Activated CD4-positive, alpha-beta T cell treated with anti-CD3 and anti-CD28 coated beads, Interleukin-2, amount 50 U/mL, for 24 hours (primary cell): Measurements from ENCODE around the gene USP40.

Source experiments
- DNase-seq, 2 donors: peaks; one replicate each; pipeline ENCODE4 v3.0.0-alpha.2; 2020; ENCODE audit warnings: low read depth in 1 of 2, low spot score in 1 of 2

The USP40 gene

DNA sequence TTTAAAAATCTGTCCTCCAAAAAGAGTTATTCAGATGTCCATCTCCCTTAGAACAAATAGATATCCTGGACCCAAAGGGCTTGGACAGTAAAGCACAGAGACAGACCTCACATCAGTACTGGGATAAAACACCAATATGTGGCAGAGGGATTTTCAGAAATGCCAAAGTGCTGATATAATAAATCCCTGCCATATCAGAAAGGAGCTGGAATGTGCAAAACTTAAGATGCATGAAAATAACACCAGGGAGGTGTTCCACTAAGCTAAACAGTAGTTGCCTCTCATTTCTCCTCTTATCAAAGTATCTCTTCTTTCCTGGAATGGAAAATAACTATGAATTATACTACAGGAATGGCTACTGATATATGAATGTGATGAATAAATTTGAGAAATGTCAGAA, 13.2 kb downstream of the USP40 start:
- no peak for DNase-seq

DNA sequence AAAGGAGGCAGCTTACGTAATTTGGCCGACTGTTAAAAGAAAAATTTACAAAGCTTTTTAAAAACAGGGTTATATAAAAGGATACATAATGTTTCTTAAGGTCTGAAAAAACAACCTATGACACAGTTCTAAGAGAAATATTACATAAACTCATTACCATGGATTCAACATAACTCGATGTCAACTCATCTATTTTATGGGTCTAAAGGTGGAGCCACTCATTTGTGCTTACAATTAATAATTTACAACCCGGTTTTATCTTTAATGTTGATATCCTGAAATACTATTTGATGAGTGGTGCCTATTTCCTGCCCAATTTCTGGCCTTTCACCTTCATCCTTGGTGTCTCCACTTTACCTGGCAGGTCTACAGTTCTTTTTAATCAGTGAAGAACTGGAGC, 15.1 kb downstream of the USP40 start:
- DNase-seq, result no peak

DNA sequence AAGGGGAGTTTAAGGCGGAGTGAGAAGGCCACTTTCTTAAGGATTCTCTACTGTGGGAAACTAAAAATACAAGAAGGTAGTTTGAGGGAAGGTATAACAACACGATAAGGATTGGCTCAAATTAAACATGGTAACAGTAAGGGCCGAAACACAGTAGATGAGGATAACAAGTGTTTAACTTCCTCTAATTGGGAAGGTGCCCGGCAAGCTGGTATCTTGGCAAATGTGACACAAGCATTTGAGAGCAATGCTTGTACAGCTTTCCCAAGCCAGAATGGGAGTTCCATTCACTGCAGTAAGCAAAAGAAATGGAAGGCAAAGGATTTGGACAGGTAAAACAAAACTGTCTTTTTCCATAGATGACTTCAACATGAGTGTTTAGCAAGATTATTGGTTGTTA, 19.8 kb downstream of the USP40 start:
- no peak for DNase-seq

DNA sequence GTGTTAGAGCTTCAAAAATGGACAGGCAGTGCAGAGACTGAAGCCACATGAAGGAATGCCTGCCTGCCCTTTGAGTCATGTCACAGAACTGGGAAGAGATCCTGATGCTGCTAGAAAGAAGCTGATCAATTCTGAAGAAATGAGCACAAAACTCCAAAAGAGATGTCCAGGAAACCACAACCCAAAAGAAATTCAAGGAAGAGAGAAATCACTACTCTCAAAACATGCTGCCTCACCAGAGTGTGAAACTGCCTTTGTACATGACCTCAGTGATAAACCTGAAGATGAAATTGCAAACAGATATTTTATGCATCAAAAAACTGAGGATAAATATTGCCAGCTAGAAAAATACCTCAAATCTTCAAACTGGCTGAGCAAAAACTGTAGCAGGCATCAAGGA, 20.5 kb downstream of the USP40 start:
- no peak for DNase-seq

DNA sequence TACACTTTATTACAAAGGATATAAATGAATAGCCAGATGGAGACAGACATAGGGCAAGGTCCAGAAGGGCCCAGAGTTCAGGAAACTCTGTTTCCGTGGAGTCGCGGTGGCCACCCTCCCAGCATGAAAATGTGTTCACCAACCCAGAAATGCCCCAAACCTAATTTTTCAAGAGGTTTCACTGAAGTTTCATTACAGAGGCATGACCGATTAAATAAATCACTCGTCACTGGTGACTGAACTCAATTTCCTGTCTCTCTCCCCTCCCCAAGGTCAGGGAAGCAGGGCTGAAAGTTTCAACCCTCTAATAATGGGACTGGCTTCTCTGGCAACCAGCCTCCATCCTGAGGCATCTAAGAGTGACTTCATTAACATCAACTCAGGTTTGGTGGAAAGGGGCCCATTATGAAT, 22.4 kb downstream of the USP40 start:
- no peak for DNase-seq

DNA sequence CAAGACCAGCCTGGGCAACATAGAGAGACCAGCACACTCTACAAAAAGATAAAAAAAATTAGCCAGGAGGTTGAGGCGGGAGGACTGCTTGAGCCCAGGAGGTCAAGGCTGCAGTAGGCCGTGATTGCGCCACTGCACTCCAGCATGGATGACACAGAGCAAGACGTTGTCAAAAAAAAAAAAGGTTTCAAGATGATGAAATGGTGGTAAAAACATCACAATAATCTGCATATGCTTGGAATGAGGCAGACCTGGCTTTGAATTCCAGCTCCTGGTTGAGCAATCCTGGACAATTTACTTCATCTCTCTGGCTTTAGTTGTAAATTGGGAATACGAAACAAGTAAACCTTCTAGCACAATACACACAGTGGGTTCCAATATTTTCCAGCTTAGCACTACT, 24.1 kb downstream of the USP40 start:
- DNase-seq, result no peak

DNA sequence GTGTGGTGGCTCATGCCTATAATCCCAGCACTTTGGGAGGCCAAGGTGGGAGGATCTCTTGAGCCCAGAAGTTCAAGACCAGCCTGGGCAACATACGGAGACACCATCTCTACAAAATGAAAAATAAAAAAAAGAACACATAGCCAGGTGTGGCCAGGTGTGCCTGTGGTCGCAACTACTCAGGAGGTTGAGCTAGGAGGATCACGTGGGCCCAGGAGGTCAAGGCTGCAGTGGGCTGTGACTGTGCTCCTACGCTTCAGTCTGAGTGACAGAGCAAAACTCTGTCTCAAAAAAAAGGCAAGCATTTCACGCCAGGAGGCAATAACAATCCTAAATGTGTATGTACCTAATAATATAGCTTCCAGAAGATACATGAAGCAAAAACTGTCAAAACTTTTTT, 27.8 kb downstream of the USP40 start:
- DNase-seq, result no peak

DNA sequence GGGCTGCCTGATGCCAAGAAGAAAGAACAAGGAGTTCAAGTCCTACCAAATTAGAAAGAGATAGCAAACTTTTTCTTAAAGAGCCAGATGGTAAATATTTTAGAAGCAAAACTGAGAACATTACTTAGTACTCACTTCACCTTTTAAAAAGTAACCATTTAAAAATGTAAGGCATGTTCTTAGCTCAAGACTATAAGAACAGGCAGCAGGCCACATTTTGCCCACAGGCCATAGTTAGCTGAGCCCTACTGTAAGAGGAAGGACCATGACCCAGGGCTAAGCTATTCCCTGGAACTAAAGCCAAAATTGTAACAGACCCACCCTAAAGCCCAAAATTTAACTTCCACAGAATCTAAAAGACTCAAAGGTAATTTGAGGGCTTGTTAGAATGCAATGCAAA, 31.3 kb downstream of the USP40 start:
- DNase-seq, result no peak

DNA sequence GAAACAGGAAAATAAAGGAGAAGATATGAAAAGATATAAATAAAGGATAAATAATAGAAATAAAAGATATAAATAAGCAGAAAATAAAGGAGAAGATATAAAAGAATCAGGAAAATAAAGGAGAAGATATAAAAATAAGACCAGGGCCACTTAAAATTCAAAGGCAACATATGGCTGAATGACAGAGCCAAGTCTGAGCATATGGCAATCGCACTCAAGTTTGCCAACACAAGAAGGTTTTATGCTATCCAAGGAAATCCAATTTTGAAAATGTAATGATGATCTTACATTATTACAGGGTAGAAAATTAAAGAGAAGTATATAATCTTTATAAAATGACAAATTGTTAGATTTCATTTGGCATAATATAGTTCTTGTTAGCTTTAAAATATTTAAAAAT, 33.6 kb downstream of the USP40 start:
- DNase-seq, result no peak

DNA sequence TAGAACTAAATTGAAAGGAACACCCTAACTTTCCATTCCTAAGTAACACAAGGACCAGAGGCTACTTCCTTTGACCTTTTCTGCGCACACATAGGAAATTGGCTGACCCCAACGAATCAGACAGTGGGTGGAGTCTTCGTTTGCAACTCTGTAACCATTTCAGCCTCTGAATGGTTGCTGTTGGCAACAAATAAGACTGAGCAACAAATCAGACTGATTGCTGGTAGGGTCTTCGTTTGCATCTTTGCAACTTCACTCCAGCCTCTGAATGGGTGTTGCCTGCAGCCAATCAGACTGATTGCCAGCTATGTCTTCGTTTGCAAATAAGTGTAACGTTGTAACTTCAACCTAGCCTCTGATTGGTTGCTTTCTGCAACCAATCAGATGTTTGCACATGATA, 34.6 kb downstream of the USP40 start:
- DNase-seq, result no peak

DNA sequence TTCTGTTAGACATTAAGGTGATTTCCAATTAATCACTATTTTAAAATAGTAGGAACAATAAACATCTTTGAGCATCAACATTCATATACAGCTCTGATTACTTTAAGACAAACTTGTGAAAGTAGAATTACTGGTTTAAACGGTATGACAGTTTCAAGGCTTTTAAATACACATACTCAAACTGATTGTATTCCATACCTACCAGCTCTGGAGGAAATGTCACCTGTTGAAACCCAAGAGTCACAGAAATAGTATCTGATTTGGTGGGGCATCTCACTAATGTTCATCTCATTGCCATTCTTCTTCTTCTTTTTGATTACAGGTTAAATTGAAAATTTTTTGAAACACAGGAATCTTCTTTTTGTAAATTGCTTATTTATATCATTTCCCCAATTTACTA, 36.2 kb downstream of the USP40 start:
- no peak for DNase-seq

DNA sequence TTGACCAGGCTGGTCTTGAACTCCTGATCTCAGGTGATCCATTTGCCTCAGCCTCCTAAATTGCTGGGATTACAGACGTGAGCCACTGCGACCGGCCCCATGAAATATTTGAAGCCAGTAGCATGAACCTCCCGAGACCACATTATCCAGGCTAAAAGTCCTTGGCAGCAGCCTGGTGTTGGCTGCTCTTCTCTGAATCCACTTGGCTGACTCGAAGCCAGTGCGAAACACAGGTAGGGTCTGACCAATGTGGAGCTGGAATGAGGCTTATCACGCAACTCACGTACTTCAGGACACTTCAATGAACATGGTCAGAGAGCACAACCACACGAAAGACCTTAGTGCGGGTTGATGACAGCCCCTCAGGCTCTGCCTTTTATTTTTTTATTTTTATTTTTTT, 38.4 kb downstream of the USP40 start:
- no peak for DNase-seq

DNA sequence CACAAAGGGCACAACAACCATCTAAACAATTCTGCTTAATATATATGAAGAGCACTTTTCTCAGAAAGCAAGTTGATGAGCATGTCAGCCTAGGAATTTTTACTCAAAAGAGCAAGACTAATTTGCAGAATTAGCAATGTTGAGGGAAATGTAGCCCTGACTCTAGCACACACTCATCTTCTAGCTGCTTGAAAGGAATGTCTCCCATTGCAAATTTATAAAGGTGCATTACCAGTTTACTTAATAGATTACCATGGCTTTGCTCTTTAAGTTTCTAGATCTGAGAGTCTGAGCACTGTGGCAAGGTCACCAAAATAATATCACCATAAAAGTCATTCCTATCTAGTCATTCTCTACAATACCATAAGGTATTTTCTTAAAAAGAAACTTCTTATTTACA, 40.8 kb downstream of the USP40 start:
- DNase-seq, result no peak

DNA sequence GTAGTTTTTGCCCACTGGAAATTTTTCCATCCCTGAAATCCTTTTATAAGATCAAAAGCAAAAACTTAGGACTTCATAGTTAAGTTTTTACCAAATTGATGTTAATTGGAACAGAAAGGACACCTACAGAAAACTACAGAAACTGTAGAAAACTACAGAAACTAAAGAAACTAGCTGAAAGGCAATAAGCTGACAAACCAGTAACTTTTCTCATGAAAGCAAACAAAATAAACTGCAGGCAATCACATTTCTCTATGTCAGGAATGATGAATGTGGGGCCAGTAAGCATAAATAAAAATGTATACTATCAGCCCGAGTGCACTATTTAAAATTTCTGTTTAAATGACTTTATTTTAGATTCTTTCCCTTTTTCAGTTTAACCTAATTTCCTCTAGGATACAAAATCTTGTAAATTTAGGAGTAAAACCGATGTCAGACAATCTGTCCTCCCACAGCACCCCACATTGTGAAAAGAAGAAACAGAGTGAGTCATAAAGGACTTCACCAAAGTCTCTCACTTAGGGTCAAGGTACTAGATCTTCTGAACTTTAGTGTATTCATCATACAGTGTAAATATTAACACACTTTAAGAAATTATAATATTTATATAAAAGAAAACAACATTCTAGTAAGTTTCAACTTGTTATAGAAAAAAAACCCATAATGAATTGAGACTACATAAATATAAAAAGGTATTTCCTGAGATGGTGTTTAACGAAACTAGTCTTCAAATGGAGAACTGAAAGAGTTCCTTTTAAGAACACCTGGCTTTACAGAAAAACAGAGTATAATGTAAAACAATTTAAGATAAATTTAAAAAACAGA, 46.6 kb downstream of the USP40 start:
- DNase-seq, result no peak

DNA sequence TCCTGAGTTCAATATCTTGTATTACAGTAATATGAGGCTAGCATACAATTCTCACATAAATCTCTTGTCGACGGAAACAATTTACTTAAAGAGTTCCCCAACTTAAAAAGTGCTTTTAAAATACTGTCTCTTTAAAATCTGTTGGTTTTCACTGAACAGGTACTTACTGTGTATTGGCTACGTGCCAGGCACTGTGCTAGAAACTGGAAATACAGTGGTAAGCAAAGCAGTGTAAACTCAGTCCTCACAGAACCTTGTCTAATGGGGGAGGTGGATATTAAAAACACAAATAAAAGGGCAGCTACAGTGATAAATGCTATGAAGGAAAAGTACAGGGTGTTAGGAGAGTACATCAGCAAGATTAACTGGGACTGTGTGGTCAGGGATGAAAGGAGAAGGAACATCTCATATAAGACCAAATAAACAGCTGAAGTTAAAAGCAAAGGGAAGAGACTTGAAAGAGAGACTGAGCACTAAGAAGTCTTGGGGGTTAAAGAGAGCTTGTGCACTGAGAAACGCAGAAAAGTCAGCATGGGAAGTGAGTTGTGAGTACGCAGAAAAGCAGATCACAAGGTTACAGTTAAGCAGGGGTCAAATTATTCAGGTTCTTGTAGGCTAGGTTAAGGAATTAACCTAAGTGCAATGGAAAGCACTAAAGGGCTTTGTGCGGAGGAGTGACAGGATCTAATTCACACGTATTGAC, 52.5 kb downstream of the USP40 start:
- no peak for DNase-seq

DNA sequence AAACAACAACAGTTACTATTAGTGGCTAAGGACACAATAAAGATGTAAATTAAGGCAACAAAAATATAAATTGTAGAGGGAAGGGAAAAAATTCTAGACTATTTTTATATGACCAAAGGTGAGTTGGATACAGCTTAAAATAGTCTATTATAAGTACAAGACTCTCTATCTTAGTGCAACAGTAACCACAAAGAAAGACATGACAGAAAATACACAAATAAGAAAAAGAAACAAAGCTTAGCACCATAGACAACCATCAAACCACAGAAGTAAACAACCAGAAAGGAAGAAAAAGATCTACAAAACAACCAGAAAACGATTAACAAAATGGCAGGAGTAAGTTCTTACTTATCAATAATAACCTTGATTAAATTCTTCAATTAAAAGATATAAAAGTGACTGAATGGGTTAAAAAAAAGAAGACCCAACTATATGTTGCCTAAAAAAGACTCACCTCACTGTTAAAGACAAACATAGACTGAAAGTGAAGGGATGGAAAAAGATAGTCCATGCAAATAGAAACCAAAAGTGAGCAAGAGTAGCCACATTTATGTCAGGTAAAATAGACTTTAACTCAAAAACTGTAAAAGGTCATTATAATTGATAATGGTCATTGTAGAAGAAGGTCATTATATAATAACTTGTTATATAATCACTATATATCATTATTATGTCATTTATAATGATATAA, 62.5 kb downstream of the USP40 start:
- no peak for DNase-seq

DNA sequence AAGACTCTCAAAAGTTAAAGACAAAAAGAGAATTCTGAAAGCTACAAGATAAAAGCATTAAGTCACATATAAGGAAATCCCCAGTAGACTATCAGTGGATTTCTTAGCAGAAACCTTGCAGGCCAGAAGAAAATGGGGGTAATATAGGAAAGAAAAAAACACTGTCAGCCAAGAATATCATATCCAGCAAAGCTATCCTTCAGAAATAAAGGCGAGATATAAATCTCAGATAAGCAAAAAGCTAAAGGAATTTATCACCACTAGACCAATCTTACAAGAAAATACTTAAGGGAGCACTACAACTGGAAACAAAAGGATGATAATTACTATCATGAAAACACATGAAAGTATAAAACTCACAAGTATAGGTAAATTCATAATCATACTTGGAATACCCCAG, 63.1 kb downstream of the USP40 start:
- no peak for DNase-seq

DNA sequence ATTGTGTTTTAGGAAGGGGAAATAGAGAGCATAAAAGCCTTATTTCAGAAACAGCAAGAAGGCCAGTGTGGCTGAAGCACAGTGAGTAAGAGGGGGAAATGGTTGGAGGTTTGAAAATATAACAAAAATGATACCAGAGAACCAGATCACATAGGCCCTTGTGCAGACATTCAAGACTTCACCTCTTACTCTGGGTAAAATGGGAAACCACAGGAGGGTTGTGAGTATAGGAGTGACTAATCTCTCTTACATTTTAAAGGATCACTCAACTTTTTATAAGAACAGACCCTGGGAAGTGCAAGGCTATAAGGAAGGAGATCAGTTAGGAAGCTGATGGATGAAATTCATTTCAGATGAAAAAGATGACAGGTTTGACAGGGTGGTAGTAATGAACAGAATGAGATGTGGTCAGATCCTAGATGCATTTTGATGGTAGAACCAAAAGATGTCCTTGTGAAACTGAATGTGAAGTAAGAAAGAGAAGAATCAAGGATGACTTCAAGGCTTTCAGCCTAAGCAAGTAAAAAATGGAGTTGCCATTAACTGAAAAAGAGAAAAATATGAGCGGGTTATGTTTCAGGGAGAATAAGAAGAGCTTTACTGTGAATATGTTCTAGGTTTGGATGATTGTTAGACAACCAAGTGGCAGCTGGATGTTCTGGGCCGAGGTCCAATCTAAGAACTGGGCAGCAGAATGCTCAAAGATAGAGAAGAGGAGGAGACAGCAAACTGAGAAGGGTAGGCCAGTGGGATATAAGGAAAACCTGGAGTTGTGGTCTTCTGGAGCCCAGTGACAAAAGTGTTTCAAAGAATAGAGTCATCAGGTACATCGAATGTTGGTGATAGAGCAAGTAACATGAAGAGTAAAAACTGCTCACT, 65.1 kb downstream of the USP40 start:
- no peak for DNase-seq

DNA sequence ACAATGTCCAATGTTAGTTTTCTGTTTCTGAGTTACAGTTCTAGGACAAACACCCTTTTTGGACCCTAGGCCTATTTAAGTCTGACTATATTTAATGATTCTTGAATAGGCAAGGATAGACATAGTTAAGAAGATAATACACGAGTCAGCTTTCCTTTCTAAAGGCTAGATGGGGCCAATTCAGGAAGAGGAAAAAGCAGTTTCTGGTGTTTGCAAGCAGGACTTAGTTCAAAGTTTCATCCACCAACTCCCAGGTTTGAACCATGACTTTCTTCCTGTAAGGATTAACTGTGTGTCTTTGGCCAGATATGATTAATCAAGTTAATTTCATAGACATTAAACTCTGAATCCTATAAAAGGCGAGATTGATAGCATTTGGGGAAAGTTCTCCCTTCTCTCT, 66.7 kb downstream of the USP40 start:
- no peak for DNase-seq

DNA sequence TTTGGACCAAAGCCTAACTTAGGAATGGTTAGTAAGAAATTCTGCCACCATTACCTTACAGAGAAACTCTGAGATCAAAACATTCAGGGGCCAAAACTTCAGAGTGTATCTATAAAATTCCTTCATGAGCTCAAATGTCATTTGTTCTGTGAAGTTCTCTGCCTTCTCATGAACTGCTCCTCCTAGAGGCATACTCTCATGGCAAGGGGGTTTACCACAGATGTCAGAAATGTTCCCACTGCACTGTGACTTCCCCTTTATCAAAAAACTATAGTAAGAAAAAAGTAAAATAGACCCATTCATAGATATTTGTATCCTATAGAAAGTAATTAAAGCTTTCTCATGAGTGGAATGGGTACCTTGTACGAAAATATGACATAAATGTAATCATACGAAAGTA, 68.5 kb downstream of the USP40 start:
- no peak for DNase-seq

DNA sequence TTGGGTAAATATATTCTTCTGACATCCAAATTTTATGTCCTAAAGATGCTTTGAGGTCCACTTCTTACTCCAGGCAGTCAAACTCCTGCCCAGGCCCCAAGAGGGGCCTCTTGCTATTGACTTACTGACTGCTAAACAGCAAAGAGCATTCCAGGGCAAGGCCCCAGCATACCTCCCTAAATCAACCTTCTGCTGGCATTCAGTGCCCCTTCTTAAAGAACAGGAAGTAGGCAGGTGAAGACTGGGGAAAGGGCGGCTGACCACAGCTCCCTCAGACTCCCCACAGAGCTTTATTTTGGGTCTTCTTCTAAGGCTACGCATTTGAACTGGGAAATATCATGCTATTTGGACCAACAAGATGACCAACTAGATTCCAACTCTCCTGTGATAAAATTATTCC, 68.9 kb downstream of the USP40 start:
- no peak for DNase-seq
